Uterus (tissue), 2 donors: ENCODE results near the gene HMG20B.

Source experiments
- POLR2A ChIP-seq, 2 donors: fragments of 450-650 bp; IDR thresholded peaks; one replicate each; pipeline ENCODE4 v1.6.1; 2016; ENCODE audit warnings: antibody characterized with exemption in 2 of 2, mild to moderate bottlenecking in 1 of 2, moderate library complexity in 1 of 2
- TF ChIP-seq, protein P1 (sequence below), 4 experiments: fragments of 200-600 bp in 2 of 4; fragments of 450-650 bp in 2 of 4; sonication (generic) in 2 of 4; IDR thresholded peaks; one replicate each; pipeline ENCODE4 v1.5.1; 2016 to 2019; ENCODE audit warnings: antibody characterized with exemption in 4 of 4, mild to moderate bottlenecking in 2 of 4, moderate library complexity in 1 of 4

- TF ChIP-seq, protein P1, sequence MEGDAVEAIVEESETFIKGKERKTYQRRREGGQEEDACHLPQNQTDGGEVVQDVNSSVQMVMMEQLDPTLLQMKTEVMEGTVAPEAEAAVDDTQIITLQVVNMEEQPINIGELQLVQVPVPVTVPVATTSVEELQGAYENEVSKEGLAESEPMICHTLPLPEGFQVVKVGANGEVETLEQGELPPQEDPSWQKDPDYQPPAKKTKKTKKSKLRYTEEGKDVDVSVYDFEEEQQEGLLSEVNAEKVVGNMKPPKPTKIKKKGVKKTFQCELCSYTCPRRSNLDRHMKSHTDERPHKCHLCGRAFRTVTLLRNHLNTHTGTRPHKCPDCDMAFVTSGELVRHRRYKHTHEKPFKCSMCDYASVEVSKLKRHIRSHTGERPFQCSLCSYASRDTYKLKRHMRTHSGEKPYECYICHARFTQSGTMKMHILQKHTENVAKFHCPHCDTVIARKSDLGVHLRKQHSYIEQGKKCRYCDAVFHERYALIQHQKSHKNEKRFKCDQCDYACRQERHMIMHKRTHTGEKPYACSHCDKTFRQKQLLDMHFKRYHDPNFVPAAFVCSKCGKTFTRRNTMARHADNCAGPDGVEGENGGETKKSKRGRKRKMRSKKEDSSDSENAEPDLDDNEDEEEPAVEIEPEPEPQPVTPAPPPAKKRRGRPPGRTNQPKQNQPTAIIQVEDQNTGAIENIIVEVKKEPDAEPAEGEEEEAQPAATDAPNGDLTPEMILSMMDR (IDR thresholded peaks at IDR 0.05), result no peak
- no peak for TF ChIP-seq POLR2A (IDR thresholded peaks at IDR 0.05)
Measured at GRCh38 chr19:3563709-3564524, 8.8 kb upstream of the HMG20B start.
